RPMI8226 (cell line): ENCODE results near the gene AIMP1.
"Not testable (repeated sequence)": the region's sequence is repeated elsewhere in the genome, so short reads cannot be mapped to it uniquely, and the experiment has no call there.

ENCODE experiments used
- DNase-seq: peaks from one replicate; pipeline ENCODE4 v3.0.0-alpha.2; 2015

Gene AIMP1

GRCh38 chr4:106312997-106313522 lies 3.3 kb upstream of the AIMP1 start:
- no peak for DNase-seq

DNA sequence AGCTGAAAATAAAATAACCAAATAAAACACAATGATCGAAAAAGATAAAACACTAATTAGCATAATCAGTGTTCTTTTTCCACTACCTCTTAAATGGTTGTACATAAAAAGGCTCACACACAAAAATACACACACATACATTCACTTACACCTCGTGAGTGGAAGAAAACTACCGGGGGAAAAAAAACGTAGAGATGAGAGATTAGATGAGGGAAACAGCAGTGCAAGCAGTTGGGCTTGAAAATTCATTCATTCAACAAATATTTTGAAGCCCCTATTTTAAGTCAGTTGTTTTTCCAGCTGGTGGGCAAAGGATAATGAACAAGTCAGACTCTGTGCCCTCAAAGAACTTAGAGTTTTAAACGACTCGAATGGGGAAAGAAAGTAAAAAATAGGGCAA lies 1.4 kb upstream of the AIMP1 start:
- no peak for DNase-seq

DNA sequence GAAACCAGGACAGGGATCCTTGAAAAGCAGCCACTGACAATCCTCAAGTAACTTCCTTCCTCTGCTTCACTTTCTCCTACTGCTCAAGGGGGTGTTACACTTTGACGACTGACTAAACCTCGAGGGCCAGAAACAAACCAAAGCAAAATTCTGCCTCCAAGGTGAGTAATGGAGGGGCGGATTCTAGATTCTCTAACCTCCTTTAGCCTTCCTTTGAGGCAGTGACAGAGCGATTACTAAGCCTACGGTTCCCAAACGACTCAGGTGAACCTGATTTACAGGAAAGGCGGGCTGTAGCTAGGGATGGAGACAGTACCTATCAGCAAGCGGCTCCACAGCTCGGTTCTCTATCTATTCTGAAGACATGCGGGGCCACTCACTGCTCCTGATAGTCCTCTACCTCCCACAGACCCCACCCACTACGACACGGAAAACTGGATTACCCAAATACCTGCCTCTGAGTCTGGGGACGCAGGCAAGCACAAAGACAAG lies 828 bp upstream of the AIMP1 start:
- peak; percentile 16 for DNase-seq

DNA sequence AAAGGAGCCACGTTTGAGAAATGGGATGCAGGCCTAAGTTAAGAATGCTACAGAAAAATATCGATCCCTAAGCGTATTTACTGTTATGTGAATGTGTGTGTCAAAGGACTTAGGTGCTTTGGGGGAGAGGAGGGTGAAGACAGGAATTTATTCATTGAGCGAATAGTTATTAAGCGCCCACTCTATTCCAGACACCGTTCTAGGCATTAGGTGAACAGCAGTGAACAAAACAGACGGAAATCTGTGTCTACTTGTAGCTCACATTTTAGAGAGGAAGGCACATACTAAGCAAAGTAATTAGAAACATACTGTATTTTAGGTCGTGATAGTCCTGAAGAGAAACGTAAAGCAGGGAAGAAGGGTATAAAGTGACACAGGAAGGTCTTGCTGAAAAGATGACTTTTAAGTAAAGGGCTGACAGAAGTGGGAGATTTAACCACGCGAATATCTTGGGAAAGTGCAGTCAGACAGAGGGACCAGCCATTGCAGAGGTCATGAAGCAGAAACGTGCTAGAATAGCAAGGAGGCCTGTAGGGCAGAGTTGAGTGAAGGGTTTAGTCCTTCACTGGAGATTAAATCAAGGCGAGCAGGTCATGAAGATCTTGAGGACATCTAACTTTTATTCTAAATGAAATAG lies 541 bp downstream of the AIMP1 start:
- no peak for DNase-seq

DNA sequence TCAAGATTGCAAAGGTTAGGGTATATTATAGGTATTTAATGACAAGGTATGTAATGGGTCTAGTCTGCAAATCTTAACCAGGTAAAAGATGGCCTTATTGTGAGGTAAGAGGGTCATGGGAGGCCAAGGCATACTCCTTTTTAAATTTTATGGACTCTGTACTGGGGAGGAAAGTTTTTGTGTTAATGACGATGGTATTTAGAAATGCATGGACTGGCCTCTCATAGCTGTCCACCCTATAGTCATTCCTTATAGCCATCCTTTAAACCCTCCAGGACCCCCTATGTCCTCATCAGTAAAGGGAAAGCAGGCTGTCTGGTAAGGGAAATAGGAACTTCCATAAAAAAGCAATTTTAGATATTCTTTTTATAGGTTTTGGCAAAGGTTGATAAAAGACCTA lies 1.5 kb downstream of the AIMP1 start:
- no peak for DNase-seq

GRCh38 chr4:106318511-106318910 lies 2.2 kb downstream of the AIMP1 start:
- no peak for DNase-seq

DNA sequence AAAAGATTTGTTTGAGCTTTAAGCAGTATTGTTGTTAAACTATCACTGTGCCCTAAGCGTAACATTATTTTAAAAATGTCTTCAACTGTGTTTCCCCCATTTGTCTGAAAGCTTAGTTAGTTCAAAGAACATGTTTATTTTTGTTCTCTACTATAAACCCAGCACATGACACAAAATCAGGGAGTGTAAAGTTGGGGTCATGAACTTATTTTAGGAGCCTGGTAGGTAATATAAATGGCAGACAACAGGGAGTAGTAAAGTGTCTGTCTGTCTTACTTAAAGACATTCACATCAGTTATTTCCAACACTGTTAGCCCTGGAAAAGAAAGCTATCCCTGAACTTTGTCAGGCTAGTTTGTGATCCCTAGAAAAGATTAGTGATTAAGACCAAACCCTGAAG lies 3.9 kb downstream of the AIMP1 start:
- DNase-seq, result no peak

- DNase-seq, result not testable (repeated sequence)
Measured at GRCh38 chr4:106321168-106321567, 4.8 kb downstream of the AIMP1 start.

DNA sequence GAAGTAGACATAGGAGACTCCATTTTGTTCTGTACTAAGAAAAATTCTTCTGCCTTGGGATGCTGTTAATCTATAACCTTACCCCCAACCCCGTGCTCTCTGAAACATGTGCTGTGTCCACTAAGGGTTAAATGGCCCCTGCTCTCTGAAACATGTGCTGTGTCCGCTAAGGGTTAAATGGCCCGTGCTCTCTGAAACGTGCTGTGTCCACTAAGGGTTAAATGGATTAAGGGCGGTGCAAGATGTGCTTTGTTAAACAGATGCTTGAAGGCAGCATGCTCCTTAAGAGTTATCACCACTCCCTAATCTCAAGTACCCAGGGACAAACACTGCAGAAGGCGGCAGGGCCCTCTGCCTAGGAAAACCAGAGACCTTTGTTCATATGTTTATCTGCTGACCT lies 5.5 kb downstream of the AIMP1 start:
- not testable (repeated sequence) for DNase-seq

GRCh38 chr4:106323119-106323518 lies 6.8 kb downstream of the AIMP1 start:
- DNase-seq, result no peak

DNA sequence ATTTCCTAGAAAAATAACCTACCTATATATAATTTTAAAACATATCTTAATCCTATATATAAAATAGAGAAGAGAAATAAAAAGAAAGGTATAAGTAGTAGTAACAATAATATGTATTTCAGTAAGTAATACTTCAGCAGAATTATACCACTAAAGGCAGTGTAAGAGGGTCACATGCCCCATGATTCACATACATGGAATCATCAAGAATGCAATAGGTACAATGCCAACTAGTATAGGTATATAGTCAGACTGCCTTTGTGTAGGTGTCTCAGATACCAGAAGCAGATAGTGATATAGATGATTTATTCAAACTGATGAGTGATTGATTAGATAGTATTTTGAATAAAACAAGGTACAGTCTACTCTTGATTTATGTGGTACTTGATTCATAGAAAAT lies 9.4 kb downstream of the AIMP1 start:
- DNase-seq, result no peak

- DNase-seq, result no peak
Measured at GRCh38 chr4:106329041-106329618, 12.8 kb downstream of the AIMP1 start.

GRCh38 chr4:106333186-106333585 lies 16.8 kb downstream of the AIMP1 start:
- DNase-seq, result no peak

GRCh38 chr4:106334741-106335470 lies 18.6 kb downstream of the AIMP1 start:
- DNase-seq, result no peak

- DNase-seq, result no peak
Measured at GRCh38 chr4:106336618-106337017, 20.3 kb downstream of the AIMP1 start.

DNA sequence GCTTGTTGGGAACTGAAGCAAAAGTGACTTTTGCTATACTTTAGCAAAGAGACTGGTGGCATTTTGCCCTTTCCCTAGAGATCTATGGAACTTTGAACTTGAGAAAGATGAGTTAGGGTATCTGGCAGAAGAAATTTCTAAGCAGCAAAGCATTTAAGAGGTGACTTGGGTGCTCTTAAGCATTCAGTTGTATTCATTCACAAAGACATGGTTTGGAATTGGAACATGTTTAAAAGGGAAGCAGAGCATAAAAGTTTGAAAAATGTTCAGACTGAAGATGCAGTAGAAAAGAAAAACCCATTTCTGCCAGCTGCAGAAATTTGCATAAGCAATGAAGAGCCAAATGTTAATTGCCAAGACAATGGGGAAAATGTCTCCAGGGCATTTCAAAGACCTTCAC lies 21.6 kb downstream of the AIMP1 start:
- no peak for DNase-seq

GRCh38 chr4:106338671-106339070 lies 22.3 kb downstream of the AIMP1 start:
- DNase-seq, result no peak

DNA sequence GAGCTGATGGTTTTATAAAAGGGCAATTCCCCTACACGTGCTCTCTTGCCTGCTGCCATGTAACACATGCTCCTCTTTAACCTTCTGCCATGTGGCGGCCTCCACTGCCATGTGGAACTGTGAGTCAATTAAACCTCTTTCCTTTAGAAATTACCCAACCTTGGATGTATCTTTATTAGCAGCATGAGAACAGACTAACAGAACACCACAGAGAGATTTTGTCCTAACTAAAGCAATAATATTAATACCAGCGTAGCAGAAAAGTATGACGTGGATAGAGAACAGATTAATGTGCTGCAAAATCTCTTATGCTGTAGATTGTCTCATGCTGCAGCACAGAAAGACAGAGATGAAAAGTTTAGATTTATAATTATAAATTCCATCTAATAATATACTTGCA lies 23.1 kb downstream of the AIMP1 start:
- no peak for DNase-seq

DNA sequence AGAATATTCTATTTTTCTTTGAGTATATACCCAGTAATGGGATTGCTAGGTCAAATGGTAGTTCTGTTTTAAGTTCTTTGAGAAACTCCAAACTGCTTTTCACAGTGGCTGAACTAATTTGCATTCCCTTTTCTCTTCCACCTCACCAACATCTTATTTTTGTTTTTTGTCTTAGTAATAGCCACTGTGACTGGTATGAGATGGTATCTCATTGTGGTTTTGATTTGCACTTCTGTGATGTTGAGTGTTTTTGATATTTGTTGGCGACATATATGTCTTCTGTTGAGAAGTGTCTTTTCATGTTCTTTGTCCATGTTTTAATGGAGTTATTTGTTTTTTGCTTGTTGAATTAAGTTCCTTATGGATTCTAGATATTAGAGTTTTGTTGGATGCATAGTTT lies 24.4 kb downstream of the AIMP1 start:
- no peak for DNase-seq

DNA sequence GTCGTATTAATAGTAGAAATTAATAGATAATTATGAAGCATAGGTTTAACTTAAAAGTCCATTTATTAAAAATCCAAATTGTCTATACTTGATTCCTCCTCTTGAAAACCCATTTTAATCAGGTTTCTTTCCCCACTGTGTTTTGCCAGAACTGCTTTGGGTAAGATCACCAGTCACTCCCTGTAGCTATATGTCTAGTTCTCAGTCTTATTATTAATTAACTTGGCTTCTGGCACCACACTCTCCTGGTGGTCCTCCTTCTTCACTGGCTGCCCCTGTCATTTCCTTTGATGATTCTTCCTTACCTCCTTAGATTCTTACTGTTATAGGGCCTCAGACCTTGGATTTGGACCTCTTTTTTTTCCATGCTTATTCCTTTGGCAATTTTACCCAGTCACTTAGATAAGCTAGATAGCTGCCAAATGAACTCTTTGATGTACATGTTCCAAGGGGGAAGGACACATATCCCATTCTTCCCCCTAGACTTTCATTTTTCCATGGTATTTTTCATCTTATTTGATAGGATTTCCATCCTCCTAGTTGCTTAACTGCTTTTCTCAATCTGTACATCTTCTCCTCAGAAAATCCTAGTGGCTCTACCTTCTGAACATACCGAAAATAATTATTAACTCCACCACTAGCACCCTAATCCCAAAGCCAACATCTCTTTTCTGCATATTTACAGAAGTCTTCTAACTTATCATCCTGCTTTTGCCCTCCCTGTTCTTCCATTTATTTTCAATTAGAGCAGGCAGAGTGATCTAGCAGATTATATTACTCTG lies 27.7 kb downstream of the AIMP1 start:
- no peak for DNase-seq

GRCh38 chr4:106344647-106344970 lies 28.3 kb downstream of the AIMP1 start:
- no peak for DNase-seq

DNA sequence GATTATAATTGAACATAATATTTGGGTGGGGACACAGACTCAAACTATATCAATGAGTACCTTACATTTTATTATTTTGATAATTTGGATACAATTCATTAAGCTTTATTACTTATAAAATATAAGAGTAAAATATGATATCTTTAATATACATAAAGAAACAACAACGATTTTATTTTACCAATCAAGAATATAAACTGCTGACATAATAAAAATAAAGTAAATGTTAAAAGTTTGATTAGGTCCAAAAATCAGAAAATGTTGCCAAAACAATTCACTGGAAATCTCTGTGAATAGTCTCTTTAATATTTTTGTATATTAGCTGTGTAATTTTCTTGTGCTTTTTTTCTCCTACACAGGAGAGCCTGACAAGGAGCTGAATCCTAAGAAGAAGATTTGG lies 30.8 kb downstream of the AIMP1 start:
- DNase-seq, result no peak

- no peak for DNase-seq
Measured at GRCh38 chr4:106351016-106351415, 34.7 kb downstream of the AIMP1 start.
